ENCODE measurements around the gene KSR2. TPM values are rescaled to one million over a fixed set of nuclear protein-coding genes. Genes with fewer than 3 reads are reported as not detected.
"Not testable (repeated sequence)": the region's sequence is repeated elsewhere in the genome, so short reads cannot be mapped to it uniquely, and the experiment has no call there.

KSR2 gene
- total RNA-seq, 2 donors from 2014 or later, result 1.2 to 1.3 TPM

DNA sequence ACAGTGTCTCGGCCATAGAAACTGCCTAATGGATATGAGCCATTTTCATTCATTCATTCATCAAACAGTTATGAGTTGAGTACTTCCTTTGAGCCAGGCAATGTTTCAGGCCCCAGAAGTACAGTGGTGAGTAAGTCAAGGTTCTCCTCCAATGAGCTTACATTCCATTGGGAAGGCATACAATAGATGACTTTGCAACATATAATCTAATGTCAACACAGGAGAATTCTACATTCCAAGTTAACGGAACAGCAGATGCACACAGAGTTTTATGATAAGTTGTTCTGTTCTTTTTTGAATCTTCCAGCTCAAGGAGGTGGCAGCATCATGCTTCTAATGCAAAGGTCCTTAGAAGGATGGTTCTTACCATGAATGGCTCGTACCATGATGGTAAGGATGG, 44.5 kb upstream of the KSR2 start:
- Histone ChIP-seq H3K27ac (no peak overlapping the region), H3K9me3 (no peaks in the 10 kb centered on the region), H3K36me3 (no peaks in the 10 kb centered on the region), H3K27me3 (no peaks in the 10 kb centered on the region), H3K4me3 (no peak overlapping the region), H3K4me1 (peaks cover 10% of the 10 kb centered on the region), H3K9ac (ENCODE audit: low read depth in 2 of 2, low read length in 2 of 2) (no peak overlapping the region)
- TF ChIP-seq, protein P1, sequence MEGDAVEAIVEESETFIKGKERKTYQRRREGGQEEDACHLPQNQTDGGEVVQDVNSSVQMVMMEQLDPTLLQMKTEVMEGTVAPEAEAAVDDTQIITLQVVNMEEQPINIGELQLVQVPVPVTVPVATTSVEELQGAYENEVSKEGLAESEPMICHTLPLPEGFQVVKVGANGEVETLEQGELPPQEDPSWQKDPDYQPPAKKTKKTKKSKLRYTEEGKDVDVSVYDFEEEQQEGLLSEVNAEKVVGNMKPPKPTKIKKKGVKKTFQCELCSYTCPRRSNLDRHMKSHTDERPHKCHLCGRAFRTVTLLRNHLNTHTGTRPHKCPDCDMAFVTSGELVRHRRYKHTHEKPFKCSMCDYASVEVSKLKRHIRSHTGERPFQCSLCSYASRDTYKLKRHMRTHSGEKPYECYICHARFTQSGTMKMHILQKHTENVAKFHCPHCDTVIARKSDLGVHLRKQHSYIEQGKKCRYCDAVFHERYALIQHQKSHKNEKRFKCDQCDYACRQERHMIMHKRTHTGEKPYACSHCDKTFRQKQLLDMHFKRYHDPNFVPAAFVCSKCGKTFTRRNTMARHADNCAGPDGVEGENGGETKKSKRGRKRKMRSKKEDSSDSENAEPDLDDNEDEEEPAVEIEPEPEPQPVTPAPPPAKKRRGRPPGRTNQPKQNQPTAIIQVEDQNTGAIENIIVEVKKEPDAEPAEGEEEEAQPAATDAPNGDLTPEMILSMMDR (IDR thresholded peaks at IDR 0.05), result no peak
- DNase-seq, result no peak
- intact Hi-C loops (cut with DNase I), result no loop called here

GRCh38 chr12:118011961-118012360, 43.2 kb upstream of the KSR2 start:
- Histone ChIP-seq H3K9me3 (no peaks in the 10 kb centered on the region), H3K27me3 (no peaks in the 10 kb centered on the region), H3K4me3 (no peak overlapping the region), H3K4me1 (no peaks in the 10 kb centered on the region), H3K36me3 (no peaks in the 10 kb centered on the region), H3K9ac (ENCODE audit: low read depth in 2 of 2, low read length in 2 of 2) (no peak overlapping the region), H3K27ac (no peak overlapping the region)
- TF ChIP-seq, protein P1 (IDR thresholded peaks at IDR 0.05), result no peak
- no peak for DNase-seq
- intact Hi-C loops (cut with DNase I), result no loop called here

- Histone ChIP-seq H3K4me1 (no peaks in the 10 kb centered on the region), H3K27ac (no peak overlapping the region), H3K27me3 (no peaks in the 10 kb centered on the region), H3K9ac (ENCODE audit: low read depth in 2 of 2, low read length in 2 of 2) (no peak overlapping the region), H3K36me3 (no peaks in the 10 kb centered on the region), H3K4me3 (no peak overlapping the region), H3K9me3 (no peaks in the 10 kb centered on the region)
- intact Hi-C loops (cut with DNase I), result no loop called here
- TF ChIP-seq, protein P1 (IDR thresholded peaks at IDR 0.05), result no peak
- DNase-seq, result no peak
Measured at GRCh38 chr12:118011377-118011776, 42.6 kb upstream of the KSR2 start.

DNA sequence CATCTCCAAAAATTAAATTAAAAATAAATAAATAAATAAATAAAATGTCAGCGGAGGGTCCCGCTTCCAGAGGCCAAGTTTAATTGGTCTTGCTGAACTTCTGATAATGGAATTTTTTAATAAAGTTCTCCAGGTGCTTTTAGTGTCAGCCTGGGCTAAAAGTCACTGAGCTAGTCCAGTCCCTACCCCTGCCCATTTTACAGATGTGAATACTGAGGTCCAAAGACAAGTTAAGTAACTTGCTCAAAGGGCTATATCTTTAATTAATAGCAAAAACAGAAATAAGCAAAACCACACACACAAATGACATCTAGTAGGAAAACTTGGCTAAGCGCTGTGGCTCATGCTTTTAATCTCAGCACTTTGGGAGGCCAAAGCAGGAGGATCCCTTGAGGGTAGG, 42.1 kb upstream of the KSR2 start:
- Histone ChIP-seq H3K27me3 (no peaks in the 10 kb centered on the region), H3K4me1 (no peaks in the 10 kb centered on the region), H3K27ac (no peak overlapping the region), H3K4me3 (no peak overlapping the region), H3K9ac (ENCODE audit: low read depth in 2 of 2, low read length in 2 of 2) (no peak overlapping the region), H3K9me3 (no peaks in the 10 kb centered on the region), H3K36me3 (no peaks in the 10 kb centered on the region)
- DNase-seq, result no peak
- intact Hi-C loops (cut with DNase I), result no loop called here
- TF ChIP-seq, protein P1 (IDR thresholded peaks at IDR 0.05), result no peak

- H3K9me3 ChIP-seq; H3K36me3 ChIP-seq; DNase-seq; H3K4me1 ChIP-seq; H3K4me3 ChIP-seq; intact Hi-C loops (cut with DNase I); H3K9ac ChIP-seq (ENCODE audit: low read depth in 2 of 2, low read length in 2 of 2); H3K27me3 ChIP-seq; H3K27ac ChIP-seq: not testable (repeated sequence)
Measured at GRCh38 chr12:117999806-118000205, 31.0 kb upstream of the KSR2 start.

GRCh38 chr12:117998719-117999118, 29.9 kb upstream of the KSR2 start:
- Histone ChIP-seq H3K36me3 (no peaks in the 10 kb centered on the region), H3K4me1 (no peaks in the 10 kb centered on the region), H3K9me3 (no peaks in the 10 kb centered on the region), H3K27ac (no peak overlapping the region), H3K9ac (ENCODE audit: low read depth in 2 of 2, low read length in 2 of 2) (no peak overlapping the region), H3K27me3 (no peaks in the 10 kb centered on the region), H3K4me3 (no peak overlapping the region)
- no peak for DNase-seq
- intact Hi-C loops (cut with DNase I), result no loop called here
- TF ChIP-seq, protein P1 (IDR thresholded peaks at IDR 0.05), result no peak

Data from colonic mucosa (tissue), 4 donors.